Uterus (tissue), 2 donors: ENCODE results near the gene SAMD7.

ENCODE experiments used
- CTCF ChIP-seq, 4 experiments: fragments of 200-600 bp in 2 of 4; fragments of 450-650 bp in 2 of 4; sonication (generic) in 2 of 4; IDR thresholded peaks; one replicate each; pipeline ENCODE4 v1.5.1; 2016 to 2019; ENCODE audit warnings: antibody characterized with exemption in 4 of 4, mild to moderate bottlenecking in 2 of 4, moderate library complexity in 1 of 4
- POLR2A ChIP-seq, 2 donors: fragments of 450-650 bp; IDR thresholded peaks; one replicate each; pipeline ENCODE4 v1.6.1; 2016; ENCODE audit warnings: antibody characterized with exemption in 2 of 2, mild to moderate bottlenecking in 1 of 2, moderate library complexity in 1 of 2

- TF ChIP-seq CTCF (IDR thresholded peaks at IDR 0.05) (peak; percentile 29 to 46 (median 40)), POLR2A (IDR thresholded peaks at IDR 0.05) (peak; percentile 81 to 89)
Measured at GRCh38 chr3:169966428-169966950, 55.1 kb downstream of the SAMD7 start, which contains the start of gene SEC62.
